ENCODE data around the gene PVALEF. TPM values are rescaled to one million over a fixed set of nuclear protein-coding genes. Genes with fewer than 3 reads are reported as not detected.
"Not testable (repeated sequence)": the region's sequence is repeated elsewhere in the genome, so short reads cannot be mapped to it uniquely, and the experiment has no call there.

PVALEF gene
- total and polyA plus RNA-seq, 11 donors = not detected

DNA sequence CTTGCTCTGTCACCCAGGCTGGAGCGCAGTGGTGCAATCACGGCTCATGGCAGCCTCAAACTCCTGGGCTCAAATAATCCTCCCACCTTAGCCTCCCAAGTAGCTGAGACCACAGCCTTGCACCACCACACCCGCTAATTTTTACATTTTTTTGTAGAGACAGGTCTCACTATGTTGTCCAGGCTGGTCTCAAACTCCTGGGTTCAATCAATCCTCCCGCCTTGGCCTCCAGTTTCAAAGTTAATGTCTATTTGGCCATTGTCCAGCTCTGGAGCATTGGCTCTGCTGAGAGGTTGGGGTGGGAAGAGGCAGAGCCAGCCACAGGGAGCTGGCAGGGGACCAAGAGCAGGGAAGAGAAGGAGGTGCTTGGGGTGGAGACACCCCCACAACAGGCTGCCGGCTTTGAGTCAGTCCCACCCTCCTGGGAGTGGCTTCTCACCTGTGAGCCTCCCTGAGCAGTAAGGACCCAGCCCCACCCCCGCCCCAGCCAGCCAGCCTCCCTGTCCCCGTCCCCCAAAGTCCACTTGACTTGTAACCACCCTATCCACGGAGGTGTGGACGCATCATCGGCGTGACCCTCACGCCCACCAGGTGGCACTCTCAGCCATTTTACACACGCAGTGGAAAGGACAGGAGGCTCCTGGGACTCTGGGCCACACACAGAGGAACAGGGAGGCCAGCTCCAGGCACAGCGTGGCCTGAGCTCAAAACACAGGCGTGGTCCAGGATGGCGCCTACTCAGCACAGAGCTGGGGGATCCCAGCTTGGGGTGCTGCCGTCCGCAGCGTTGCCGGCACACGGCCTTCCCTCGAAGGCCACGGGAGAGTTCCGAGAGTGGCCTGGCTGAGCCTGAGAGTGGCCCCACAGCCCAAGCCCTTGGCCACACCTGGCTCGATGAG, 22.8 kb upstream of the PVALEF start:
- 35 to 68% (median 51%) methylated on average over 12 to 25 of the region's 25 CpGs for WGBS, 4 donors
- no peaks in the 10 kb centered on the region for H3K9me3 ChIP-seq
- no peak overlapping the region for H3K27ac ChIP-seq
- no peaks in the 10 kb centered on the region for H3K27me3 ChIP-seq
- intact Hi-C loops (cut with DNase I) = loop anchor here (1.0 to 5.0 kb wide), 10 partner anchors 58 to 460 kb away; no protein-coding TSS in a partner anchor
- H3K36me3 ChIP-seq = no peaks in the 10 kb centered on the region
- peaks cover 0 to 9% (median 4%) of the 10 kb centered on the region in 12 donors for H3K4me1 ChIP-seq
- ATAC-seq = peak; percentile 90 to 97 (median 94)
- H3K4me3 ChIP-seq = no peak overlapping the region
- DNase-seq = peak; percentile 71 to 88 (median 81)
- no peak for TF ChIP-seq POLR2A (IDR thresholded peaks at IDR 0.05)
- TF ChIP-seq, protein P1, sequence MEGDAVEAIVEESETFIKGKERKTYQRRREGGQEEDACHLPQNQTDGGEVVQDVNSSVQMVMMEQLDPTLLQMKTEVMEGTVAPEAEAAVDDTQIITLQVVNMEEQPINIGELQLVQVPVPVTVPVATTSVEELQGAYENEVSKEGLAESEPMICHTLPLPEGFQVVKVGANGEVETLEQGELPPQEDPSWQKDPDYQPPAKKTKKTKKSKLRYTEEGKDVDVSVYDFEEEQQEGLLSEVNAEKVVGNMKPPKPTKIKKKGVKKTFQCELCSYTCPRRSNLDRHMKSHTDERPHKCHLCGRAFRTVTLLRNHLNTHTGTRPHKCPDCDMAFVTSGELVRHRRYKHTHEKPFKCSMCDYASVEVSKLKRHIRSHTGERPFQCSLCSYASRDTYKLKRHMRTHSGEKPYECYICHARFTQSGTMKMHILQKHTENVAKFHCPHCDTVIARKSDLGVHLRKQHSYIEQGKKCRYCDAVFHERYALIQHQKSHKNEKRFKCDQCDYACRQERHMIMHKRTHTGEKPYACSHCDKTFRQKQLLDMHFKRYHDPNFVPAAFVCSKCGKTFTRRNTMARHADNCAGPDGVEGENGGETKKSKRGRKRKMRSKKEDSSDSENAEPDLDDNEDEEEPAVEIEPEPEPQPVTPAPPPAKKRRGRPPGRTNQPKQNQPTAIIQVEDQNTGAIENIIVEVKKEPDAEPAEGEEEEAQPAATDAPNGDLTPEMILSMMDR (IDR thresholded peaks at IDR 0.05) = peak; percentile 57 to 82 (median 70)

DNA sequence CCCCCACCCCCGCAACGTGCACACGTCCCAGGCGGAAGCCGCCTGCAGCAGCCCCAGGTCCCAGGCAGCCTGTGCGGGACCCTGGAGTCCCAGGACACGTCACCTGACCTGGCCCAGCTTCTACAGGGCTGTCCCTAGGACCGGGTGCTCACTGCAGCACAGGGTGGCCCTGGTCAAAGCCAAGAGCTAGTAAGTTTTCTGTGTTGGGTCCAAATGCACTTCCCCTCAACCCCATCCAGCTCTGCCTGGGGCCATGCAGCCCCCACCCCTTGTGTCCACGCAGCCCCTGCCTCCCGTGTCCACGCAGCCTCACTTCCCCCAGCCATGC, 22.1 kb upstream of the PVALEF start:
- H3K27me3 ChIP-seq = no peaks in the 10 kb centered on the region
- intact Hi-C loops (cut with DNase I) = loop anchor here in 9 of 10 donors (2.0 to 5.0 kb wide), 7 partner anchors 58 to 459 kb away; no protein-coding TSS in a partner anchor
- H3K4me3 ChIP-seq = no peak overlapping the region
- no peak overlapping the region for H3K27ac ChIP-seq
- no peaks in the 10 kb centered on the region for H3K9me3 ChIP-seq
- WGBS, 4 donors = 64 to 93% (median 74%) methylated on average over 3 to 11 of the region's 11 CpGs
- no peak for TF ChIP-seq POLR2A (IDR thresholded peaks at IDR 0.05)
- TF ChIP-seq, protein P1 (IDR thresholded peaks at IDR 0.05) = no peak
- ATAC-seq = peak in 3 of 4 donors; percentile 4 to 16 (median 11)
- DNase-seq = no peak
- H3K36me3 ChIP-seq = no peaks in the 10 kb centered on the region
- H3K4me1 ChIP-seq = peaks cover 0 to 9% (median 4%) of the 10 kb centered on the region in 12 donors

DNA sequence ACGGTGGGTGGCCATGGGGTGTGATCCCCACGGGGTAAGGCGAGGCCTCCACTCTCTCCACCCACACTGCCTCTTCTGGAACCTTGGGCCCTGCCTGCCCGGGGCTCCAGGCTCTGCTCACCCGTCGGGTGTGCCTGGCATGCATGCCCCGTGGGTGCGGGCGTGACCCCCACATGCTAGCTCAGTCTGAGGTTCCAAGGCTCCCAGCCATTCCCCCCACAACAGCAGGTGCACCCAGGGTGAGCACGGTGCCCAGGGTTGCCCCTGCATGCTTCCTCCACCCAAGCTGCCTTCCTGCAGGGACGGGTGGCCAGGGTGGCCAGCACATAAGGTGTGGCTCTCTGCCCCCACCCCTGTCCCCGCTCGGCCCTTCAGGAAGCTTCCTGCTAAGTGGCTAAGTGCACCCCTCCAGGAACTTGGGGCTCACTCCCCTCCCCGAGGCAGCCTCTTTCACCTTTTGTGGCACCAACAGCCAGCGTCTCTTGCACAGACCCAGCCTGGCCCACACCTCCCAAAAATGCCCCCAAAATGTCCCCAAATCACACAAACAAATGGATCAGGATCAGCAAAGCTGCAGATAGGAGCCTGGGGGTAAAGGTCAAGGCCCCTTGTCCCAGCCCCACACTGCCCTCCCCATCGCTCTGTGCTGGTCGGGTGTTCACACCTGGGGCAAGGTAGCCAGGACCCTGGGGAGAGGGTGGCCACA, 21.4 kb upstream of the PVALEF start:
- peaks cover 0 to 9% (median 4%) of the 10 kb centered on the region in 12 donors for H3K4me1 ChIP-seq
- TF ChIP-seq, protein P1 (IDR thresholded peaks at IDR 0.05) = no peak
- no peak for TF ChIP-seq POLR2A (IDR thresholded peaks at IDR 0.05)
- no peaks in the 10 kb centered on the region for H3K27me3 ChIP-seq
- DNase-seq (no peak), ATAC-seq (no peak)
- intact Hi-C loops (cut with DNase I) = loop anchor here in 9 of 10 donors (2.0 to 5.0 kb wide), 7 partner anchors 57 to 458 kb away; no protein-coding TSS in a partner anchor
- no peak overlapping the region for H3K27ac ChIP-seq
- H3K9me3 ChIP-seq = no peaks in the 10 kb centered on the region
- WGBS, 4 donors = 86 to 90% (median 89%) methylated on average over 9 to 17 of the region's 17 CpGs
- no peaks in the 10 kb centered on the region for H3K36me3 ChIP-seq
- H3K4me3 ChIP-seq = no peak overlapping the region

DNA sequence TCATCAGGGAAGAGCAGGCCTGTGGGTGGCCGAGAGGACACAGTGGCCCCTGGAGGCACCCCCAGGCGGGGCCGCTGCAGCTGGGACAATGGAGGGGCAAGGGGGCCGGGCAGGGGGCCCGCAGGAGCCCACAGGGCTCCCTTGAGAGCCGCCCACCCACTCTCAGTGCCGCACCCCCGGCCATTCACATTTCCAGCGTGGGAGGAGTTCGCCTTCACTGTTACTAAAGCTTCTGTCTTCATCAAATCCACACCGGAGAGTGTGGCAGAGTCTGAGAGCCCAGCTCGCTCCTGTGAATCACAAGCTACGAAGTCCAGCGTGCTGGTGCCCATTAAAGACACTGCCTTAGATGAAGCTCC, 20.9 kb upstream of the PVALEF start:
- no peak for TF ChIP-seq POLR2A (IDR thresholded peaks at IDR 0.05)
- TF ChIP-seq, protein P1 (IDR thresholded peaks at IDR 0.05) = no peak
- DNase-seq (no peak), ATAC-seq (no peak)
- Histone ChIP-seq H3K4me1 (peaks cover 0 to 10% (median 4%) of the 10 kb centered on the region in 12 donors), H3K27ac (no peak overlapping the region), H3K4me3 (no peak overlapping the region), H3K27me3 (no peaks in the 10 kb centered on the region), H3K9me3 (no peaks in the 10 kb centered on the region), H3K36me3 (no peaks in the 10 kb centered on the region)
- 84 to 97% (median 88%) methylated on average over 10 to 14 of the region's 14 CpGs for WGBS, 4 donors
- intact Hi-C loops (cut with DNase I) = loop anchor here in 3 of 10 donors (5.0 kb wide), 5 partner anchors 58 to 458 kb away; no protein-coding TSS in a partner anchor

DNA sequence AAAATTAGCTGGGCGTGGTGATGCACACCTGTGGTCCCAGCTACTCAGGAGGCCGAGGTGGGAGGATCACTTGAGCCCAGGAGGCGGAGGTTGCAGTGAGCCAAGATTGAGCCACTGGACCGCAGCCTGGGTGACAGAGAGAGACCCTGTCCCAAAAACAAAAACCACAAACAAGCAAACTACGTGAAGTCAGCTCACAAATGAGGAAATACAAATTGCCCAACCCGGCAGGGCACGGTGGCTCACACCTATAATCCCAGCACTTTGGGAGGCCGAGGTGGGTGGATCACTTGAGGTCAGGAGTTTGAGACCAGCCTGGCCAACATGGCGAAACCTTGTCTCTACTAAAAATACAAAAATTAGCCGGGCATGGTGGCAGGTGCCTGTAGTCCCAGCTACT, 19.1 kb upstream of the PVALEF start:
- DNase-seq = peak in 1 of 5 donors; percentile 23
- H3K4me1 ChIP-seq = peaks cover 0 to 22% (median 4%) of the 10 kb centered on the region in 12 donors
- not testable (repeated sequence) for H3K27ac ChIP-seq, H3K4me3 ChIP-seq, ATAC-seq, H3K9me3 ChIP-seq, H3K27me3 ChIP-seq, H3K36me3 ChIP-seq
- intact Hi-C loops (cut with DNase I) = loop anchor here in 1 of 10 donors (5.0 kb wide), 1 partner anchor 46 kb away; no protein-coding TSS in a partner anchor
- WGBS, 4 donors = 80 to 87% (median 82%) methylated on average over 10 of the region's 10 CpGs

Data from heart left ventricle (tissue), 16 donors.